HEK293 (cell line): Measurements from ENCODE around the gene TIMM50.

ENCODE experiments used
- CTCF ChIP-seq: fragments of 450-650 bp; formaldehyde crosslinking; IDR thresholded peaks from 2 replicates; pipeline ENCODE4 v1.5.1; 2016; ENCODE audit warnings: missing biosample characterization, missing genetic modification characterization
- IKZF3 ChIP-seq: fragments of 450-650 bp; IDR thresholded peaks from 2 replicates; pipeline ENCODE4 v1.5.0; 2018; ENCODE audit warnings: missing biosample characterization, mild to moderate bottlenecking, missing genetic modification characterization, moderate library complexity
- PRDM1 ChIP-seq: fragments of 450-650 bp; formaldehyde crosslinking; IDR thresholded peaks from 2 replicates; pipeline ENCODE4; 2016; ENCODE audit warnings: missing biosample characterization, missing genetic modification characterization
- PRDM2 ChIP-seq: fragments of 450-650 bp; formaldehyde crosslinking; IDR thresholded peaks from 2 replicates; pipeline ENCODE4 v1.5.1; 2016; ENCODE audit warnings: missing biosample characterization, missing genetic modification characterization, borderline replicate concordance
- REST ChIP-seq: fragments of 450-650 bp; formaldehyde crosslinking; IDR thresholded peaks from 2 replicates; pipeline ENCODE4 v1.5.1; 2016; ENCODE audit warnings: missing biosample characterization, missing genetic modification characterization
- SCRT2 ChIP-seq: fragments of 450-650 bp; formaldehyde crosslinking; IDR thresholded peaks from 2 replicates; pipeline ENCODE4 v1.5.1; 2016; ENCODE audit warnings: missing biosample characterization, missing genetic modification characterization
- YY1 ChIP-seq: fragments of 450-650 bp; formaldehyde crosslinking; IDR thresholded peaks from 2 replicates; pipeline ENCODE4 v1.5.1; 2018; ENCODE audit warnings: missing biosample characterization, missing genetic modification characterization
- YY2 ChIP-seq: fragments of 450-650 bp; formaldehyde crosslinking; IDR thresholded peaks from 2 replicates; pipeline ENCODE4 v1.5.1; 2016; ENCODE audit warnings: missing biosample characterization, missing genetic modification characterization
- ZFP3 ChIP-seq: fragments of 450-650 bp; formaldehyde crosslinking; IDR thresholded peaks from 2 replicates; pipeline ENCODE4 v1.5.1; 2016; ENCODE audit warnings: low read depth, missing biosample characterization, missing genetic modification characterization
- ZNF138 ChIP-seq: fragments of 450-650 bp; formaldehyde crosslinking; IDR thresholded peaks from 2 replicates; pipeline ENCODE4 v1.5.1; 2016; ENCODE audit warnings: missing biosample characterization, missing genetic modification characterization, borderline replicate concordance
- ZNF202 ChIP-seq: fragments of 450-650 bp; formaldehyde crosslinking; IDR thresholded peaks from 2 replicates; pipeline ENCODE4 v1.5.1; 2016; ENCODE audit warnings: missing biosample characterization, missing genetic modification characterization, borderline replicate concordance
- ZNF26 ChIP-seq: fragments of 450-650 bp; formaldehyde crosslinking; IDR thresholded peaks from 2 replicates; pipeline ENCODE4 v1.5.1; 2016; ENCODE audit warnings: missing biosample characterization, missing genetic modification characterization
- ZNF350 ChIP-seq: fragments of 450-650 bp; formaldehyde crosslinking; IDR thresholded peaks from 2 replicates; pipeline ENCODE4 v1.5.0; 2017; ENCODE audit warnings: missing biosample characterization, mild to moderate bottlenecking, missing genetic modification characterization
- ZNF362 ChIP-seq: fragments of 450-650 bp; formaldehyde crosslinking; IDR thresholded peaks from 2 replicates; pipeline ENCODE4 v1.5.1; 2016; ENCODE audit warnings: missing biosample characterization, missing genetic modification characterization
- ZNF37A ChIP-seq: fragments of 450-650 bp; IDR thresholded peaks from 2 replicates; pipeline ENCODE4 v1.5.1; 2018; ENCODE audit warnings: missing biosample characterization, missing genetic modification characterization
- ZNF404 ChIP-seq: fragments of 450-650 bp; formaldehyde crosslinking; IDR thresholded peaks from 2 replicates; pipeline ENCODE4 v1.5.1; 2017; ENCODE audit warnings: missing biosample characterization, missing genetic modification characterization
- ZNF501 ChIP-seq: fragments of 450-650 bp; formaldehyde crosslinking; IDR thresholded peaks from 2 replicates; pipeline ENCODE4 v1.5.1; 2016; ENCODE audit warnings: missing biosample characterization, missing genetic modification characterization
- ZNF549 ChIP-seq: fragments of 450-650 bp; IDR thresholded peaks from 2 replicates; pipeline ENCODE4 v1.5.1; 2018; ENCODE audit warnings: missing biosample characterization, missing genetic modification characterization, mild to moderate bottlenecking, inconsistent platforms, moderate library complexity
- ZNF555 ChIP-seq: fragments of 450-650 bp; formaldehyde crosslinking; conservative IDR thresholded peaks from 2 replicates; pipeline ENCODE4 v1.5.1; 2017; ENCODE audit warnings: missing biosample characterization, mild to moderate bottlenecking, missing genetic modification characterization, inconsistent platforms
- ZNF585B ChIP-seq: fragments of 450-650 bp; formaldehyde crosslinking; IDR thresholded peaks from 2 replicates; pipeline ENCODE4 v1.5.1; 2016; ENCODE audit warnings: missing biosample characterization, missing genetic modification characterization
- ZNF600 ChIP-seq: fragments of 450-650 bp; formaldehyde crosslinking; IDR thresholded peaks from 2 replicates; pipeline ENCODE4 v1.5.1; 2016; ENCODE audit warnings: missing biosample characterization, missing genetic modification characterization
- ZNF639 ChIP-seq: fragments of 450-650 bp; formaldehyde crosslinking; IDR thresholded peaks from 2 replicates; pipeline ENCODE4 v1.5.1; 2016; ENCODE audit warnings: missing biosample characterization, missing genetic modification characterization
- ZNF704 ChIP-seq: fragments of 450-650 bp; formaldehyde crosslinking; IDR thresholded peaks from 2 replicates; pipeline ENCODE4 v1.5.1; 2016; ENCODE audit warnings: missing biosample characterization, missing genetic modification characterization
- ZNF707 ChIP-seq: fragments of 450-650 bp; formaldehyde crosslinking; IDR thresholded peaks from 2 replicates; pipeline ENCODE4 v1.5.1; 2016; ENCODE audit warnings: missing biosample characterization, missing genetic modification characterization

Gene TIMM50

GRCh38 chr19:39474139-39474620 is 6.5 kb upstream of the TIMM50 start (continued):
- TF ChIP-seq ZNF549 (no peak), CTCF (tag by site-specific recombination) (peak; percentile 99), ZNF202 (tag by site-specific recombination) (no peak), ZNF704 (tag by site-specific recombination) (no peak), YY2 (tag by site-specific recombination) (no peak; the same call in 1 of the 2 replicates), IKZF3 (tag by site-specific recombination) (no peak), ZNF585B (tag by site-specific recombination) (no peak), ZNF26 (tag by site-specific recombination) (no peak), YY1 (tag by site-specific recombination) (no peak), ZNF404 (tag by site-specific recombination) (no peak), ZNF501 (tag by site-specific recombination) (no peak), ZNF600 (tag by site-specific recombination) (no peak; the same call in 1 of the 2 replicates), ZNF362 (no peak), ZNF37A (tag by site-specific recombination) (no peak), ZNF555 (tag by site-specific recombination) (no peak), ZNF639 (tag by site-specific recombination) (no peak), REST (no peak), PRDM1 (tag by site-specific recombination) (no peak), ZNF350 (tag by site-specific recombination) (no peak), PRDM2 (tag by site-specific recombination) (no peak; the same call in 1 of the 2 replicates), SCRT2 (tag by site-specific recombination) (no peak), ZNF138 (tag by site-specific recombination) (0 out of 2 replicates have a peak, but pooled peaks have one; percentile 25), ZNF707 (tag by site-specific recombination) (no peak), ZFP3 (tag by site-specific recombination) (no peak)
